LNCaP clone FGC (cell line): ENCODE results near the gene DLGAP1.

ENCODE experiments used
- DNase-seq: peaks from one replicate; pipeline ENCODE4 v3.0.0-alpha.2; 2011; ENCODE audit warnings: low read depth
- H3K4me3 ChIP-seq: 2 replicates; pipeline ENCODE4 v1.5.1; 2011; ENCODE audit warnings: mild to moderate bottlenecking, low read depth, low read length, control low read depth
- CTCF ChIP-seq: IDR thresholded peaks from 2 replicates; pipeline ENCODE4 v1.5.1; 2012; ENCODE audit warnings: mild to moderate bottlenecking; ENCODE audit not compliant: control insufficient read depth, insufficient read depth; ENCODE audit errors: extremely low read depth

The DLGAP1 gene

DNA sequence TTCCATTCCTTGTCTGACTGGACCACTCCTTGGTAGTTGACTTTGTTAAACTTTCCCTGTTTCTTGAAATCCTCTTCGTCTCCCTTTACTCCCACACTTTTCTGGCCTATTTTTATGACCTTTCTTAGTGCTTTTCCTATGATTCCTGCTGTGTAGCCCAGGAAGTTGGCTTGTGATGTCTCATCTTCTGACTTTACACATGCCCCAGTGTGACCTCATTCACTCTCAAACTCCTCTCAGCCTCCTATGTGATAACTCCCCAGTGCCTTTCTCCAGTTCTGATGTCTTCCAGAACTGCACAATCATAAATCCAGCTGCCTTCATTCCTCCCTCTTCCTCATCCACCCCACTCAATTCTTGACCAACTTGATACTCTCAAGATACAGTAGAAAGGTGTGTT, 597.6 kb downstream of the DLGAP1 start:
- no peak for DNase-seq
- no peak overlapping the region for H3K4me3 ChIP-seq
- TF ChIP-seq CTCF, result no peak

DNA sequence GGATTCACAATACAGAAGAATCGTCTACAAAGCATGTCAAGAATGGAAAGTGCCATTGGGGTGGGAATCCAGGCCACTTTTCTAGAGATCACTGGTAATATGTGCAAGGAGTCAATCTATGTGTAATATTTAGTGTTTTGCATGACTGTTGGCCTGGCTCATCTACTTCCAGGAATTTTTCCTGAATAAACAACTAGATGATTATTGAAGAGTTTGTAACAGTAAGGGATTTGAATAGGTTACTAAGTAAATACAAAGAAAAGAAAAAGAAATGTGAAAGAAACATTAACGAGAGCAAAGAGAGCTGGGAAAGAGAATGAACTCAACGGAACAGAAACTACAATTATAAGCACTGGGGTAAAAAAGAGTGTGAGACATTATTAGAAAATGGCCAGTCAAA, 599.1 kb downstream of the DLGAP1 start:
- H3K4me3 ChIP-seq, result no peak overlapping the region
- TF ChIP-seq CTCF, result no peak
- DNase-seq, result no peak

- TF ChIP-seq CTCF, result no peak
- H3K4me3 ChIP-seq, result no peak overlapping the region
- DNase-seq, result no peak
Observed at GRCh38 chr18:3852321-3852720, 602.8 kb downstream of the DLGAP1 start.

DNA sequence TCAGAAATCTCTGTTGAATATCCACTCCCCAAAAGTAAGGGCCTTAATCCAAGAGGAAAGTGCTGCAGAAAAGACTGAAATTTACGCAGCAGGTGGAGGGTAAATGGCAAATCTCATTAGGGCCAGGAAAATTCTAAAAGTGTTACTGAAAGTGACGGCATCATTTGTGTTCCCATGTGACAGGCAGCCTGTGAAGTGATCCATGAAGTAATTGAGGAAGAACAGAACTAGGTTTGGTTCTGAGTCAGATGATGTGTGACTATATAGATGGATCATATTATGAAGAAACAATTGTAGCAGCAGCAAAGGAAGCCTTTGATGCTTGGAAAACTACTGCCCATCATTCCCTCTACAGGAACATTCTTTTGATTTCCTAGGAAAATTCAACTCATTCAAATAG, 603.9 kb downstream of the DLGAP1 start:
- H3K4me3 ChIP-seq, result no peak overlapping the region
- no peak for TF ChIP-seq CTCF
- DNase-seq, result no peak

GRCh38 chr18:3848316-3848715, 606.8 kb downstream of the DLGAP1 start:
- no peak overlapping the region for H3K4me3 ChIP-seq
- DNase-seq, result no peak
- TF ChIP-seq CTCF, result no peak

- no peak overlapping the region for H3K4me3 ChIP-seq
- no peak for DNase-seq
- no peak for TF ChIP-seq CTCF
Observed at GRCh38 chr18:3845161-3845560, 609.9 kb downstream of the DLGAP1 start.

GRCh38 chr18:3842844-3843243, 612.3 kb downstream of the DLGAP1 start:
- DNase-seq, result no peak
- TF ChIP-seq CTCF, result no peak
- no peak overlapping the region for H3K4me3 ChIP-seq
